ENCODE data around the gene FCHSD2.

GRCh38 chr11:72885749-72886609 is 256.1 kb downstream of the FCHSD2 start:
- TF ChIP-seq CTCF (IDR thresholded peaks at IDR 0.05 in 8 of 11, conservative IDR thresholded peaks at IDR 0.05 in 3 of 11) (no peak), POLR2A (IDR thresholded peaks at IDR 0.05) (no peak), POLR2AphosphoS5 (IDR thresholded peaks at IDR 0.05) (no peak)
